Activated CD8-positive, alpha-beta memory T cell treated with anti-CD3 and anti-CD28 coated beads, Interleukin-2, amount 50 U/mL, for 1 hour (primary cell): ENCODE measurements around the gene NFYB.
"Not testable (repeated sequence)": the region's sequence is repeated elsewhere in the genome, so short reads cannot be mapped to it uniquely, and the experiment has no call there.

ENCODE experiments used
- DNase-seq: peaks from one replicate; pipeline ENCODE4 v3.0.0-alpha.2; 2020; ENCODE audit errors: extremely low read depth

NFYB gene

GRCh38 chr12:104114834-104115586 is 23.0 kb downstream of the NFYB start:
- not testable (repeated sequence) for DNase-seq

- no peak for DNase-seq
Observed at GRCh38 chr12:104109446-104110271, 28.4 kb downstream of the NFYB start.

GRCh38 chr12:104108755-104109445 is 29.1 kb downstream of the NFYB start:
- peak; percentile 52 for DNase-seq

- DNase-seq, result no peak
Observed at GRCh38 chr12:104106965-104107364, 31.0 kb downstream of the NFYB start.

- no peak for DNase-seq
Observed at GRCh38 chr12:104105461-104105860, 32.5 kb downstream of the NFYB start.

- DNase-seq, result no peak
Observed at GRCh38 chr12:104097954-104098353, 40.1 kb downstream of the NFYB start.

GRCh38 chr12:104095289-104095688 is 42.7 kb downstream of the NFYB start:
- DNase-seq, result no peak

GRCh38 chr12:104094284-104094683 is 43.7 kb downstream of the NFYB start:
- DNase-seq, result no peak

GRCh38 chr12:104091136-104091535 is 46.9 kb downstream of the NFYB start:
- DNase-seq, result no peak

GRCh38 chr12:104090685-104091084 is 47.3 kb downstream of the NFYB start:
- no peak for DNase-seq

- no peak for DNase-seq
Observed at GRCh38 chr12:104083769-104084475, 54.1 kb downstream of the NFYB start.

GRCh38 chr12:104080764-104081163 is 57.2 kb downstream of the NFYB start:
- no peak for DNase-seq

- no peak for DNase-seq
Observed at GRCh38 chr12:104079024-104079423, 59.0 kb downstream of the NFYB start.

- DNase-seq, result no peak
Observed at GRCh38 chr12:104073699-104074098, 64.3 kb downstream of the NFYB start.

- DNase-seq, result no peak
Observed at GRCh38 chr12:104072099-104072498, 65.9 kb downstream of the NFYB start.
